SKM-1 (cell line): ENCODE data around the gene STPG3.
A peak's percentile ranks its signal among the peaks of the same experiment; 100 is the strongest.
"Not testable (repeated sequence)": the region's sequence is repeated elsewhere in the genome, so short reads cannot be mapped to it uniquely, and the experiment has no call there.

Source experiments
- DNase-seq: peaks from one replicate; lab custom pipeline; 2025; ENCODE audit not compliant: unreplicated experiment; lab: John Stamatoyannopoulos, UW

STPG3 gene

GRCh38 chr9:137244486-137245449 is 6.3 kb upstream of the STPG3 start:
- no peak for DNase-seq

GRCh38 chr9:137245450-137246421 is 5.3 kb upstream of the STPG3 start:
- DNase-seq, result no peak

- DNase-seq, result no peak
Measured at GRCh38 chr9:137247135-137247915, 3.8 kb upstream of the STPG3 start.

- DNase-seq, result no peak
Measured at GRCh38 chr9:137247916-137248175, 3.2 kb upstream of the STPG3 start.

GRCh38 chr9:137250329-137251193 is 525 bp upstream of the STPG3 start:
- no peak for DNase-seq

- DNase-seq, result no peak
Measured at GRCh38 chr9:137251490-137252268, 593 bp downstream of the STPG3 start.

GRCh38 chr9:137252555-137253506 is 1.7 kb downstream of the STPG3 start:
- DNase-seq, result no peak

- DNase-seq, result no peak
Measured at GRCh38 chr9:137253717-137254623, 2.9 kb downstream of the STPG3 start.

GRCh38 chr9:137254624-137255447 is 3.8 kb downstream of the STPG3 start, which contains the start of gene NELFB:
Gene NELFB (plus strand): TSS chr9:137255327.
- peak; percentile 70 for DNase-seq

GRCh38 chr9:137255448-137256114 is 4.5 kb downstream of the STPG3 start:
- DNase-seq, result no peak

- DNase-seq, result no peak
Measured at GRCh38 chr9:137256362-137256761, 5.3 kb downstream of the STPG3 start.

GRCh38 chr9:137256856-137257255 is 5.8 kb downstream of the STPG3 start:
- no peak for DNase-seq

- DNase-seq, result not testable (repeated sequence)
Measured at GRCh38 chr9:137262173-137262908, 11.3 kb downstream of the STPG3 start.

GRCh38 chr9:137262909-137263285 is 11.8 kb downstream of the STPG3 start:
- DNase-seq, result no peak

GRCh38 chr9:137263506-137263905 is 12.4 kb downstream of the STPG3 start:
- no peak for DNase-seq
